HepG2 (cell line): Measurements from ENCODE around the gene PKLR. TPM values are rescaled to one million over a fixed set of nuclear protein-coding genes. Genes with fewer than 3 reads are reported as not detected.
A peak's percentile ranks its signal among the peaks of the same experiment; 100 is the strongest.

ENCODE experiments used
- BORCS8-MEF2B ChIP-seq: sonication (generic); formaldehyde crosslinking; IDR thresholded peaks from 2 replicates; pipeline ENCODE4 v1.8.0; 2022; ENCODE audit warnings: mild to moderate bottlenecking, missing genetic modification reagents
- CBX2 ChIP-seq, 2 experiments: fragments of 200-600 bp in 1 of 2; sonication (generic); formaldehyde crosslinking in 1 of 2; IDR thresholded peaks; 2 replicates each; pipeline versions ENCODE4 v1.7.0 to v1.8.1; 2018 to 2022; ENCODE audit warnings: low read depth in 2 of 2, low read length in 1 of 2, mild to moderate bottlenecking in 1 of 2, missing genetic modification reagents in 1 of 2
- HDAC2 ChIP-seq: sonication (generic); formaldehyde crosslinking; IDR thresholded peaks from 2 replicates; pipeline ENCODE4 v1.4.0; 2020; ENCODE audit warnings: missing genetic modification reagents
- HNRNPUL1 ChIP-seq: fragments of 200-400 bp; formaldehyde crosslinking; IDR thresholded peaks from 2 replicates; pipeline ENCODE4 v1.6.1; 2017; ENCODE audit warnings: low read depth, mild to moderate bottlenecking, low read length, moderate library complexity
- HOXA9 ChIP-seq: sonication (generic); formaldehyde crosslinking; IDR thresholded peaks from 2 replicates; pipeline ENCODE4 v1.8.1; 2022; ENCODE audit warnings: missing genetic modification reagents, mild to moderate bottlenecking, moderate library complexity, borderline replicate concordance
- POGZ ChIP-seq: sonication (generic); formaldehyde crosslinking; IDR thresholded peaks from 2 replicates; pipeline ENCODE4 v1.4.0; 2020; ENCODE audit warnings: mild to moderate bottlenecking, missing genetic modification reagents
- RFXANK ChIP-seq: IDR thresholded peaks from 2 replicates; pipeline ENCODE4 v1.6.1; 2016
- ZMAT3 ChIP-seq: sonication (generic); formaldehyde crosslinking; conservative IDR thresholded peaks from 2 replicates; pipeline ENCODE4 v1.7.0; 2021; ENCODE audit warnings: missing genetic modification reagents
- ZMYM2 ChIP-seq: sonication (generic); formaldehyde crosslinking; IDR thresholded peaks from 2 replicates; pipeline ENCODE4 v1.8.0; 2022; ENCODE audit warnings: mild to moderate bottlenecking, missing genetic modification reagents
- ZNF251 ChIP-seq: sonication (generic); formaldehyde crosslinking; IDR thresholded peaks from 2 replicates; pipeline ENCODE4 v1.9.0; 2021; ENCODE audit warnings: mild to moderate bottlenecking, missing genetic modification reagents
- ZNF260 ChIP-seq: sonication (generic); formaldehyde crosslinking; IDR thresholded peaks from 2 replicates; pipeline ENCODE4 v1.4.0; 2020; ENCODE audit warnings: missing genetic modification reagents, low read depth, mild to moderate bottlenecking, borderline replicate concordance
- ZNF274 ChIP-seq: sonication (generic); formaldehyde crosslinking; IDR thresholded peaks from 2 replicates; pipeline ENCODE4 v1.5.1; 2020; ENCODE audit warnings: mild to moderate bottlenecking, missing genetic modification reagents
- ZNF484 ChIP-seq: sonication (generic); formaldehyde crosslinking; IDR thresholded peaks from 2 replicates; pipeline ENCODE4 v1.5.1; 2020; ENCODE audit warnings: mild to moderate bottlenecking, low read depth, missing genetic modification reagents, borderline replicate concordance
- ZNF609 ChIP-seq: sonication (generic); formaldehyde crosslinking; IDR thresholded peaks from 2 replicates; pipeline ENCODE4 v1.4.0; 2020; ENCODE audit warnings: mild to moderate bottlenecking, missing genetic modification reagents, borderline replicate concordance
- ZNF770 ChIP-seq: sonication (generic); formaldehyde crosslinking; IDR thresholded peaks from 2 replicates; pipeline ENCODE4 v1.5.0; 2020; ENCODE audit warnings: mild to moderate bottlenecking, missing genetic modification reagents
- ZNF790 ChIP-seq: sonication (generic); formaldehyde crosslinking; IDR thresholded peaks from 2 replicates; pipeline ENCODE4 v1.8.0; 2022; ENCODE audit warnings: missing genetic modification reagents, mild to moderate bottlenecking, borderline replicate concordance
- ZSCAN21 ChIP-seq: sonication (generic); formaldehyde crosslinking; IDR thresholded peaks from 2 replicates; pipeline ENCODE4 v1.8.0; 2022; ENCODE audit warnings: mild to moderate bottlenecking, missing genetic modification reagents, moderate library complexity, borderline replicate concordance
- polyA plus RNA-seq, 8 experiments: library from polyadenylated mRNA; depleted of rRNA in 3 of 8; stranded (reverse) in 7 of 8; unstranded in 1 of 8; fragments of >200 nt; fragmentation: Illumina TruSeq in 4 of 8; extraction: Trizol in 4 of 8; gene quantifications; 2 replicates each; pipeline versions ENCODE4 v1.2.1 to v1.2.3, GENCODE V29; 2011 to 2016; ENCODE audit warnings: low read depth in 4 of 8, missing spikeins in 1 of 8, mixed read lengths in 1 of 8; ENCODE audit not compliant: insufficient read depth in 1 of 8
- total RNA-seq, 5 experiments: library from RNA; depleted of rRNA; stranded (reverse); fragments of >200 nt; fragmentation: Illumina TruSeq; extraction: Trizol; gene quantifications; 2 replicates each; pipeline ENCODE4 v1.2.3, GENCODE V29; 2016; ENCODE audit warnings: low read depth in 1 of 5

PKLR gene
- total and polyA plus RNA-seq, 2 of the 13 experiments (the other 11 are each of a cell fraction or from before 2014, with no cell fraction given): 10.3 to 29.3 TPM

GRCh38 chr1:155273343-155274245 is 27.6 kb downstream of the PKLR start, which contains the start of gene CLK2 (continued):
- TF ChIP-seq ZNF484 (CRISPR knock-in tag) (no peak), ZNF260 (CRISPR knock-in tag) (no peak), ZMYM2 (CRISPR knock-in tag) (0 out of 2 replicates have a peak, but pooled peaks have one; percentile 31), ZMAT3 (CRISPR knock-in tag) (peak; percentile 58; the same call in 1 of the 2 replicates), CBX2 (IDR thresholded peaks at IDR 0.05; ENCODE audit: low read depth, low read length) (no peak), CBX2 (CRISPR knock-in tag; IDR thresholded peaks at IDR 0.05; ENCODE audit: low read depth) (no peak), ZNF274 (CRISPR knock-in tag) (peak; percentile 84; the same call in 1 of the 2 replicates), HNRNPUL1 (no peak), ZSCAN21 (peak; percentile 86), ZNF770 (peak; percentile 65), HDAC2 (peak; percentile 77; the same call in 1 of the 2 replicates), POGZ (CRISPR knock-in tag) (no peak), ZNF790 (CRISPR knock-in tag) (no peak), RFXANK (CRISPR knock-in tag) (no peak), BORCS8-MEF2B (CRISPR knock-in tag) (no peak), HOXA9 (CRISPR knock-in tag) (no peak), ZNF609 (CRISPR knock-in tag) (no peak), ZNF251 (CRISPR knock-in tag) (no peak)
